Spleen (tissue), 7 donors: ENCODE data around the gene RCCD1.

ENCODE experiments used
- POLR2A ChIP-seq, 3 donors: fragments of 450-650 bp; IDR thresholded peaks; one replicate each; pipeline ENCODE4 v1.5.1; 2017; ENCODE audit warnings: antibody characterized with exemption in 3 of 3, mild to moderate bottlenecking in 1 of 3
- TF ChIP-seq, protein P1 (sequence below), 11 experiments: fragments of 200-600 bp in 7 of 11; fragments of 450-650 bp in 4 of 11; sonication (generic) in 4 of 11; IDR thresholded peaks in 8 of 11; conservative IDR thresholded peaks in 3 of 11; 1 replicate in 7 of 11; 2 replicates in 4 of 11; pipeline versions ENCODE4 v1.4.0 to v1.8.0; 2016 to 2021; ENCODE audit warnings: antibody characterized with exemption in 11 of 11, inconsistent platforms in 4 of 11, mild to moderate bottlenecking in 1 of 11
- donor health status: DM: no; HTN: no; CAD: no; lungs with moderate emphysema.
- donor health status: DM: no; HTN: no; CAD: no.
- donor health status: DM: no; HTN: no; CAD: no.

DNA sequence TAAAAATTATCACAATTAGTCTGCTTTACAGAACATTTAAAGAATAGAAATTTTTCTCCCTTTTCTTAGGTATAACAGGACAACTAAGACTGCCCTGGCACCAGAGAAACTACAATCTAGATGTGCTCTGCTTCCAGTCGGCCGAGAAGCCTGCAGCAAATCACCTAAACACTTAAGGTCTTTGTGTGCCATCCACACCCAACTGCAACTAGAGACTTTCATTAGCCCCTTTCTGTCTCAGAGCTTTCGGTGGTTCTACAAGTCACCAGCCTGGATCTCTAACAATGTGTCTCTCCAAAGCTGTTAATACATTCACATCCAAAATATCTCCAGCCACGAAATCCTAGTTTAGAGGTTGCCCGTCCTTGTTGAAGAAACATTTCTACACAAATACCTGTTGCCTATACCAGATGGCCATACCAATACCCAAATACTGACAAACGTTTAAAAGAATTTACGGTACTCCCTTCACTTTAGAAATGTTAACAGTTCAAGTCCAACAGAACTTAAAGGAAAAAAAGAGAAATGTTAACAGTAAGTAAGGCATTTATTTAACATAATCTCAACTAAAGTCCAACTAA lies 33.0 kb downstream of the RCCD1 start:
- TF ChIP-seq, protein P1, sequence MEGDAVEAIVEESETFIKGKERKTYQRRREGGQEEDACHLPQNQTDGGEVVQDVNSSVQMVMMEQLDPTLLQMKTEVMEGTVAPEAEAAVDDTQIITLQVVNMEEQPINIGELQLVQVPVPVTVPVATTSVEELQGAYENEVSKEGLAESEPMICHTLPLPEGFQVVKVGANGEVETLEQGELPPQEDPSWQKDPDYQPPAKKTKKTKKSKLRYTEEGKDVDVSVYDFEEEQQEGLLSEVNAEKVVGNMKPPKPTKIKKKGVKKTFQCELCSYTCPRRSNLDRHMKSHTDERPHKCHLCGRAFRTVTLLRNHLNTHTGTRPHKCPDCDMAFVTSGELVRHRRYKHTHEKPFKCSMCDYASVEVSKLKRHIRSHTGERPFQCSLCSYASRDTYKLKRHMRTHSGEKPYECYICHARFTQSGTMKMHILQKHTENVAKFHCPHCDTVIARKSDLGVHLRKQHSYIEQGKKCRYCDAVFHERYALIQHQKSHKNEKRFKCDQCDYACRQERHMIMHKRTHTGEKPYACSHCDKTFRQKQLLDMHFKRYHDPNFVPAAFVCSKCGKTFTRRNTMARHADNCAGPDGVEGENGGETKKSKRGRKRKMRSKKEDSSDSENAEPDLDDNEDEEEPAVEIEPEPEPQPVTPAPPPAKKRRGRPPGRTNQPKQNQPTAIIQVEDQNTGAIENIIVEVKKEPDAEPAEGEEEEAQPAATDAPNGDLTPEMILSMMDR (IDR thresholded peaks at IDR 0.05 in 8 of 11, conservative IDR thresholded peaks at IDR 0.05 in 3 of 11): no peak
- no peak for TF ChIP-seq POLR2A (IDR thresholded peaks at IDR 0.05)
